K562 (cell line): ENCODE results near the gene PHLDA3. TPM values are rescaled to one million over a fixed set of nuclear protein-coding genes. Genes with fewer than 3 reads are reported as not detected.

ENCODE experiments used
- FOSL1 ChIP-seq: fragments of 200-800 bp; sonication (Bioruptor generic); conservative IDR thresholded peaks from 2 replicates; pipeline ENCODE4 v1.6.1; 2016; ENCODE audit warnings: missing genetic modification characterization, missing compliant biosample characterization
- HDGF ChIP-seq: fragments of 450-650 bp; IDR thresholded peaks from 2 replicates; pipeline ENCODE4 v1.6.1; 2016
- HEY1 ChIP-seq: fragments of 250-450 bp; sonication (Bioruptor Pico); IDR thresholded peaks from 2 replicates; pipeline ENCODE4 v1.5.0; 2020; ENCODE audit warnings: mild to moderate bottlenecking, moderate library complexity, borderline replicate concordance
- KDM1A ChIP-seq, 2 experiments: fragments of 450-650 bp; IDR thresholded peaks; 2 replicates each; pipeline ENCODE4 v1.6.1; 2016; ENCODE audit warnings: mild to moderate bottlenecking in 2 of 2
- MAFK ChIP-seq: IDR thresholded peaks from 2 replicates; pipeline ENCODE4 v1.6.1; 2011; ENCODE audit warnings: low read length, improper control_type of control experiment
- MYC ChIP-seq, 2 experiments: fragments of 250-450 bp in 1 of 2; sonication (Bioruptor Pico) in 1 of 2; IDR thresholded peaks; 2 replicates each; pipeline versions ENCODE4 v1.5.1 to v1.6.1; 2012 to 2021; ENCODE audit warnings: low read depth in 2 of 2, borderline replicate concordance in 1 of 2, improper control_type of control experiment in 1 of 2, low read length in 1 of 2, mild to moderate bottlenecking in 1 of 2, moderate library complexity in 1 of 2
- NCOA4 ChIP-seq: fragments of 450-650 bp; IDR thresholded peaks from 2 replicates; pipeline ENCODE4 v1.6.1; 2018; ENCODE audit warnings: mild to moderate bottlenecking; ENCODE audit not compliant: partially characterized antibody
- NCOR1 ChIP-seq: fragments of 450-650 bp; IDR thresholded peaks from 2 replicates; pipeline ENCODE4 v1.6.1; 2016; ENCODE audit warnings: mild to moderate bottlenecking, moderate library complexity
- NRF1 ChIP-seq, 2 experiments: fragments of 450-650 bp; IDR thresholded peaks in 1 of 2; conservative IDR thresholded peaks in 1 of 2; 2 replicates each; pipeline ENCODE4 v1.6.1; 2014; ENCODE audit warnings: mild to moderate bottlenecking in 2 of 2
- POLR2B ChIP-seq: fragments of 450-650 bp; IDR thresholded peaks from 2 replicates; pipeline ENCODE4 v1.6.1; 2018; ENCODE audit warnings: low read depth; ENCODE audit not compliant: partially characterized antibody
- POLR3G ChIP-seq: IDR thresholded peaks from 2 replicates; pipeline ENCODE4 v1.6.1; 2011; ENCODE audit not compliant: insufficient read length, insufficient replicate concordance; ENCODE audit errors: extremely low read depth
- TCF7 ChIP-seq: sonication (generic); IDR thresholded peaks from 2 replicates; pipeline ENCODE4 v1.6.1; 2016; ENCODE audit warnings: antibody characterized with exemption, borderline replicate concordance
- TEAD4 ChIP-seq, 2 experiments: sonication (generic) in 1 of 2; formaldehyde crosslinking in 1 of 2; IDR thresholded peaks; 2 replicates each; pipeline versions ENCODE4 v1.6.1 to v1.8.0; 2012 to 2022; ENCODE audit warnings: borderline replicate concordance in 1 of 2, inconsistent platforms in 1 of 2, low read length in 1 of 2, mild to moderate bottlenecking in 1 of 2, missing genetic modification reagents in 1 of 2
- TRIM28 ChIP-seq: fragments of 450-650 bp; IDR thresholded peaks from 2 replicates; pipeline ENCODE4 v1.6.1; 2017
- ZKSCAN3 ChIP-seq: fragments of 250-450 bp; sonication (Bioruptor Pico); IDR thresholded peaks from 2 replicates; pipeline ENCODE4 v1.4.0; 2020
- ZNF76 ChIP-seq: fragments of 250-450 bp; sonication (Bioruptor Pico); IDR thresholded peaks from 2 replicates; pipeline ENCODE4 v1.4.0; 2020; ENCODE audit warnings: mild to moderate bottlenecking, moderate library complexity, borderline replicate concordance
- polyA plus RNA-seq, 8 experiments: library from polyadenylated mRNA; depleted of rRNA in 4 of 8; stranded (reverse) in 5 of 8; unstranded in 3 of 8; fragments of >200 nt; fragmentation: Nextera tagmentation in 2 of 8; fragmentation: Illumina TruSeq in 1 of 8; extraction: Ambion mirVana in 2 of 8; extraction: Trizol in 1 of 8; gene quantifications; 2 replicates each; pipeline versions ENCODE4 v1.2.1 to v1.2.3, GENCODE V29; 2011 to 2014; ENCODE audit warnings: inconsistent platforms in 1 of 8, missing spikeins in 1 of 8
- total RNA-seq, 7 experiments: library from RNA; depleted of rRNA in 6 of 7; stranded (reverse); fragments of >200 nt in 6 of 7; fragmentation: Illumina TruSeq in 2 of 7; extraction: Trizol in 2 of 7; gene quantifications; 2 replicates each; pipeline versions ENCODE4 v1.2.1 to v1.2.3, GENCODE V29; 2011 to 2021; ENCODE audit warnings: low replicate concordance in 1 of 7
- TF ChIP-seq, protein P1 (sequence below): fragments of 250-450 bp; sonication (Bioruptor Pico); IDR thresholded peaks from 2 replicates; pipeline ENCODE4 v1.8.0; 2021; ENCODE audit warnings: mild to moderate bottlenecking, moderate library complexity
- TF ChIP-seq, protein P2 (sequence below): fragments of 200-800 bp; sonication (Bioruptor generic); IDR thresholded peaks from 2 replicates; pipeline ENCODE4 v1.6.1; 2017; ENCODE audit warnings: missing genetic modification characterization, missing compliant biosample characterization
- TF ChIP-seq, protein P3 (sequence below): sonication (generic); formaldehyde crosslinking; IDR thresholded peaks from 2 replicates; pipeline ENCODE4 v1.8.1; 2023; ENCODE audit warnings: mild to moderate bottlenecking, missing genetic modification reagents, moderate library complexity
- TF ChIP-seq, protein P4 (sequence below): sonication (generic); formaldehyde crosslinking; IDR thresholded peaks from 2 replicates; pipeline ENCODE4 v1.8.0; 2022; ENCODE audit warnings: mild to moderate bottlenecking, missing genetic modification reagents
- TF ChIP-seq, protein P5 (sequence below), 2 experiments: IDR thresholded peaks; 2 replicates each; pipeline ENCODE4 v1.6.1; 2011; ENCODE audit warnings: borderline replicate concordance in 1 of 2, control low read depth in 1 of 2, low read depth in 1 of 2, low read length in 1 of 2, mild to moderate bottlenecking in 1 of 2, mixed read lengths in 1 of 2, moderate library complexity in 1 of 2; ENCODE audit not compliant: insufficient read depth in 1 of 2, insufficient read length in 1 of 2, poor library complexity in 1 of 2, severe bottlenecking in 1 of 2; ENCODE audit errors: extremely low read depth in 1 of 2

Gene PHLDA3
- total and polyA plus RNA-seq, 9 of the 15 experiments (the other 6 are each of a cell fraction or from before 2014, with no cell fraction given), result 0.11 to 0.27 TPM; not detected in 7

DNA sequence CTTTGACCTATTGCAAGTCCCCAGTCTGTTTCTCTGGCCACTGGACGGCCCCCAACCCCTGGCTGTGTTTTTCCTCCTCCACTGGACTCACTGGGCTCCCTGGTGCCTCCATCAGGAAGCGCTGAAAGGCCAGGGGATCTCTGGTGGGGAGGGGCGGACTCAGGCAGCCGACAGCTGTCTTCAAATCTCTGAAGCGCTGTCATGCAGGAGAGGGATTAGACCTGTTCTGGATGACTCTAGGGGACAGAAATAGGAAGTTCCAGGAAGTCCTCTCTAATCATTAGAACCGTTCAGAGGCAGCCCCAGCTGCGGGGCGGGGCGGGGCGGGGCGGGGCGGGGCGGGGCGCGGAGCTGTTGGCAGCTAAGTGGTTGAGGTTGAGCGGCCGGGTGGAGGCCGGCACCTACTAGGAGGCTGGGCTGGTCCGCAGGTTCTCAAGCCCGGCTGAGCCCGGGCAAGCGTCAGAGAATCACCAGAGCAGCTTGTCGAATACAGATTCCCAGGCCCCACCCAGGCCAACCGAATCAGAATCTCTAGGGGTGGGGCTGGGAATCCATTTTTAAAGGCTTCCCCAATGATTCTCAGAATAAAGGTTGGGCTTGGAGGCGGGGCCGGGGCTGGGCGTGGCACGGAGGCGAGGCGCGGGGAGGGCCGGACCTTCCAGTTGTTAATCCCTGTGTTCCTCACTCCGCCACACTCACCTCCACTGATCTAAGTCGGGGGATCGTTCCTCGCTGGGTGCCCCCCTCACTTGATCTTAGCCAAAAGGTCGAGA lies 11.4 kb upstream of the PHLDA3 start (continued):
- TF ChIP-seq, protein P1, sequence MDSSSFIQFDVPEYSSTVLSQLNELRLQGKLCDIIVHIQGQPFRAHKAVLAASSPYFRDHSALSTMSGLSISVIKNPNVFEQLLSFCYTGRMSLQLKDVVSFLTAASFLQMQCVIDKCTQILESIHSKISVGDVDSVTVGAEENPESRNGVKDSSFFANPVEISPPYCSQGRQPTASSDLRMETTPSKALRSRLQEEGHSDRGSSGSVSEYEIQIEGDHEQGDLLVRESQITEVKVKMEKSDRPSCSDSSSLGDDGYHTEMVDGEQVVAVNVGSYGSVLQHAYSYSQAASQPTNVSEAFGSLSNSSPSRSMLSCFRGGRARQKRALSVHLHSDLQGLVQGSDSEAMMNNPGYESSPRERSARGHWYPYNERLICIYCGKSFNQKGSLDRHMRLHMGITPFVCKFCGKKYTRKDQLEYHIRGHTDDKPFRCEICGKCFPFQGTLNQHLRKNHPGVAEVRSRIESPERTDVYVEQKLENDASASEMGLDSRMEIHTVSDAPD, result no peak
- TF ChIP-seq, protein P2, sequence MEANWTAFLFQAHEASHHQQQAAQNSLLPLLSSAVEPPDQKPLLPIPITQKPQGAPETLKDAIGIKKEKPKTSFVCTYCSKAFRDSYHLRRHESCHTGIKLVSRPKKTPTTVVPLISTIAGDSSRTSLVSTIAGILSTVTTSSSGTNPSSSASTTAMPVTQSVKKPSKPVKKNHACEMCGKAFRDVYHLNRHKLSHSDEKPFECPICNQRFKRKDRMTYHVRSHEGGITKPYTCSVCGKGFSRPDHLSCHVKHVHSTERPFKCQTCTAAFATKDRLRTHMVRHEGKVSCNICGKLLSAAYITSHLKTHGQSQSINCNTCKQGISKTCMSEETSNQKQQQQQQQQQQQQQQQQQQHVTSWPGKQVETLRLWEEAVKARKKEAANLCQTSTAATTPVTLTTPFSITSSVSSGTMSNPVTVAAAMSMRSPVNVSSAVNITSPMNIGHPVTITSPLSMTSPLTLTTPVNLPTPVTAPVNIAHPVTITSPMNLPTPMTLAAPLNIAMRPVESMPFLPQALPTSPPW (CRISPR knock-in tag), result peak; percentile 90
- no peak for TF ChIP-seq ZNF76 (CRISPR knock-in tag)
- no peak for TF ChIP-seq MAFK
- TF ChIP-seq POLR2B, result peak; percentile 24
- TF ChIP-seq, protein P3, sequence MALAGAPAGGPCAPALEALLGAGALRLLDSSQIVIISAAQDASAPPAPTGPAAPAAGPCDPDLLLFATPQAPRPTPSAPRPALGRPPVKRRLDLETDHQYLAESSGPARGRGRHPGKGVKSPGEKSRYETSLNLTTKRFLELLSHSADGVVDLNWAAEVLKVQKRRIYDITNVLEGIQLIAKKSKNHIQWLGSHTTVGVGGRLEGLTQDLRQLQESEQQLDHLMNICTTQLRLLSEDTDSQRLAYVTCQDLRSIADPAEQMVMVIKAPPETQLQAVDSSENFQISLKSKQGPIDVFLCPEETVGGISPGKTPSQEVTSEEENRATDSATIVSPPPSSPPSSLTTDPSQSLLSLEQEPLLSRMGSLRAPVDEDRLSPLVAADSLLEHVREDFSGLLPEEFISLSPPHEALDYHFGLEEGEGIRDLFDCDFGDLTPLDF (CRISPR knock-in tag), result no peak
- no peak for TF ChIP-seq HDGF
- TF ChIP-seq MYC (IDR thresholded peaks at IDR 0.05; ENCODE audit: low read depth, low read length), result peak; percentile 74
- TF ChIP-seq MYC (CRISPR knock-in tag; IDR thresholded peaks at IDR 0.05; ENCODE audit: borderline replicate concordance, low read depth), result no peak
- no peak for TF ChIP-seq POLR3G
- peak in 1 of 2 experiments; percentile 62 for TF ChIP-seq NRF1 (conservative IDR thresholded peaks at IDR 0.05 in 1 of 2, IDR thresholded peaks at IDR 0.05 in 1 of 2)
- TF ChIP-seq, protein P4, sequence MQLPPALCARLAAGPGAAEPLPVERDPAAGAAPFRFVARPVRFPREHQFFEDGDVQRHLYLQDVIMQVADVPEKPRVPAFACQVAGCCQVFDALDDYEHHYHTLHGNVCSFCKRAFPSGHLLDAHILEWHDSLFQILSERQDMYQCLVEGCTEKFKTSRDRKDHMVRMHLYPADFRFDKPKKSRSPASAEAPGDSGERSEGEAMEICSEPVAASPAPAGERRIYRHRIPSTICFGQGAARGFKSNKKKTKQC (CRISPR knock-in tag), result no peak; the same call in 1 of the 2 replicates
- TF ChIP-seq HEY1, result no peak
- peak; percentile 62 for TF ChIP-seq TEAD4 (IDR thresholded peaks at IDR 0.05; ENCODE audit: low read length)
- no peak for TF ChIP-seq TEAD4 (CRISPR knock-in tag; IDR thresholded peaks at IDR 0.05; ENCODE audit: borderline replicate concordance)
- TF ChIP-seq TRIM28, result no peak
- TF ChIP-seq KDM1A (IDR thresholded peaks at IDR 0.05), result peak; percentile 74 to 92; a peak in 3 of 4 replicates
- TF ChIP-seq NCOA4, result no peak
- TF ChIP-seq, protein P5, sequence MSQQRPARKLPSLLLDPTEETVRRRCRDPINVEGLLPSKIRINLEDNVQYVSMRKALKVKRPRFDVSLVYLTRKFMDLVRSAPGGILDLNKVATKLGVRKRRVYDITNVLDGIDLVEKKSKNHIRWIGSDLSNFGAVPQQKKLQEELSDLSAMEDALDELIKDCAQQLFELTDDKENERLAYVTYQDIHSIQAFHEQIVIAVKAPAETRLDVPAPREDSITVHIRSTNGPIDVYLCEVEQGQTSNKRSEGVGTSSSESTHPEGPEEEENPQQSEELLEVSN (IDR thresholded peaks at IDR 0.05; ENCODE audit: borderline replicate concordance in 1 of 2, extremely low read depth in 1 of 2, insufficient read depth in 1 of 2, insufficient read length in 1 of 2, low read depth in 1 of 2, low read length in 1 of 2, poor library complexity in 1 of 2, severe bottlenecking in 1 of 2), result peak in 1 of 2 experiments; percentile 4
- TF ChIP-seq TCF7, result peak; percentile 65; the same call in 1 of the 2 replicates
- peak; percentile 67 for TF ChIP-seq FOSL1 (tag)
- 0 out of 2 replicates have a peak, but pooled peaks have one; percentile 51 for TF ChIP-seq NCOR1
- no peak for TF ChIP-seq ZKSCAN3
